SK-N-SH treated with all-trans-retinoic acid at 6 μM for 48 hours (cell line): ENCODE measurements around the gene IL12RB1.

ENCODE experiments used
- ATAC-seq: fragments of 200-7000 bp; cut with Tn5 transposase; 3 replicates; pipeline ENCODE4 v1.9.1; 2020; ENCODE audit warnings: mild to moderate bottlenecking, moderate library complexity
- ARNTL ChIP-seq: fragments of 450-650 bp; formaldehyde crosslinking; IDR thresholded peaks from 2 replicates; pipeline ENCODE4 v1.5.0; 2020; ENCODE audit warnings: low read depth, mild to moderate bottlenecking, moderate library complexity, borderline replicate concordance
- BACH2 ChIP-seq: fragments of 250-450 bp; sonication (Bioruptor Pico); IDR thresholded peaks from 2 replicates; pipeline ENCODE4 v1.9.0; 2021; ENCODE audit warnings: mild to moderate bottlenecking, borderline replicate concordance
- CSDC2 ChIP-seq: fragments of 250-450 bp; sonication (Bioruptor Pico); IDR thresholded peaks from 2 replicates; pipeline ENCODE4 v1.5.0; 2020; ENCODE audit warnings: mild to moderate bottlenecking, moderate library complexity
- ESRRG ChIP-seq: fragments of 250-450 bp; sonication (Bioruptor Pico); IDR thresholded peaks from 2 replicates; pipeline ENCODE4 v1.6.1; 2021; ENCODE audit warnings: mild to moderate bottlenecking
- ISL1 ChIP-seq: fragments of 250-450 bp; sonication (Bioruptor Pico); IDR thresholded peaks from 2 replicates; pipeline ENCODE4 v2.1.2; 2022; ENCODE audit warnings: mild to moderate bottlenecking, moderate library complexity
- OSR1 ChIP-seq: fragments of 250-450 bp; sonication (Bioruptor Pico); IDR thresholded peaks from 2 replicates; pipeline ENCODE4 v1.8.0; 2022; ENCODE audit warnings: moderate library complexity, mild to moderate bottlenecking, inconsistent platforms
- SNAI2 ChIP-seq: fragments of 250-450 bp; sonication (Bioruptor Pico); IDR thresholded peaks from 2 replicates; pipeline ENCODE4 v1.5.0; 2020; ENCODE audit warnings: mild to moderate bottlenecking, moderate library complexity
- TOX ChIP-seq: fragments of 250-450 bp; sonication (Bioruptor Pico); IDR thresholded peaks from 2 replicates; pipeline ENCODE4 v1.8.0; 2021; ENCODE audit warnings: mild to moderate bottlenecking, moderate library complexity, borderline replicate concordance
- TSHZ2 ChIP-seq: fragments of 250-450 bp; sonication (Bioruptor Pico); IDR thresholded peaks from 2 replicates; pipeline ENCODE4 v1.5.0; 2020; ENCODE audit warnings: mild to moderate bottlenecking, moderate library complexity
- ZC3H10 ChIP-seq: fragments of 250-450 bp; sonication (Bioruptor Pico); IDR thresholded peaks from 2 replicates; pipeline ENCODE4 v1.5.1; 2021; ENCODE audit warnings: mild to moderate bottlenecking, moderate library complexity
- ZFP30 ChIP-seq: fragments of 450-650 bp; formaldehyde crosslinking; IDR thresholded peaks from 2 replicates; pipeline ENCODE4 v1.5.0; 2022; ENCODE audit warnings: mild to moderate bottlenecking, moderate library complexity
- ZNF565 ChIP-seq: fragments of 450-650 bp; formaldehyde crosslinking; conservative IDR thresholded peaks from 2 replicates; pipeline ENCODE4 v1.5.0; 2020; ENCODE audit warnings: low read depth, mild to moderate bottlenecking, moderate library complexity
- ZNF70 ChIP-seq: fragments of 450-650 bp; formaldehyde crosslinking; IDR thresholded peaks from 2 replicates; pipeline ENCODE4 v1.5.0; 2020; ENCODE audit warnings: mild to moderate bottlenecking, moderate library complexity
- ZNF8 ChIP-seq: fragments of 450-650 bp; formaldehyde crosslinking; IDR thresholded peaks from 2 replicates; pipeline ENCODE4 v1.5.0; 2020; ENCODE audit warnings: mild to moderate bottlenecking, moderate library complexity
- TF ChIP-seq, protein P1 (sequence below): fragments of 250-450 bp; sonication (Bioruptor Pico); IDR thresholded peaks from 2 replicates; pipeline ENCODE4 v1.8.0; 2021; ENCODE audit warnings: low read depth, mild to moderate bottlenecking, moderate library complexity, borderline replicate concordance
- TF ChIP-seq, protein P2 (sequence below): fragments of 250-450 bp; sonication (Bioruptor Pico); IDR thresholded peaks from 2 replicates; pipeline ENCODE4 v1.5.1; 2020; ENCODE audit warnings: low read depth, mild to moderate bottlenecking, moderate library complexity
- TF ChIP-seq, protein P3 (sequence below): fragments of 250-450 bp; sonication (Bioruptor Pico); IDR thresholded peaks from 2 replicates; pipeline ENCODE4 v1.8.0; 2020; ENCODE audit warnings: mild to moderate bottlenecking, moderate library complexity, borderline replicate concordance

Gene IL12RB1

GRCh38 chr19:18117692-18118378 lies 31.1 kb upstream of the IL12RB1 start:
- peak; percentile 80 for ATAC-seq
- TF ChIP-seq ZFP30 (no peak), ZNF70 (CRISPR knock-in tag) (no peak)

- TF ChIP-seq SNAI2 (CRISPR knock-in tag) = no peak
- TF ChIP-seq ZNF565 (CRISPR knock-in tag) = no peak
- peak; percentile 20; the same call in 2 of the 3 replicates for ATAC-seq
Measured at GRCh38 chr19:18117364-18117691, 30.6 kb upstream of the IL12RB1 start.

DNA sequence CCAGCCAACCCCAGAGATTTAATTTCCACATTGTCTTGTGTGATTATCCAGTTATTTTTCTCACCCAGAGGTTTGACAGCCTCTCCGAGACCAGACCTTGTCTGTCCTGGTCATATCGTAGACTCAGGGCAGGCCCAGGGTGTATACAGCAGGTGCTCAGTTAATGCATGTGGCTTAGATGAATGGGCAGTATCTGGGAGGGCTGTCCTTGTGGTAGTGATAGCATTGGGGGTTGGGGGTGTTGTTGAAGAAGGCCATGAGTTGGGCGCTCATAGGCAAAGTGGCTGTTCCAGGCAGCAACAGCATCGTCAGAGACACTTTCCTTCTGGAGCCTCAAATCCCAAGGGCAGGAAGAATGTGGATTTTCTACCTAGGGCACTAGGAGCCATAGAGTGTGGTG lies 27.7 kb upstream of the IL12RB1 start:
- no peak for ATAC-seq
- TF ChIP-seq TOX (CRISPR knock-in tag) = no peak
- TF ChIP-seq, all 23 proteins: peak for 0

DNA sequence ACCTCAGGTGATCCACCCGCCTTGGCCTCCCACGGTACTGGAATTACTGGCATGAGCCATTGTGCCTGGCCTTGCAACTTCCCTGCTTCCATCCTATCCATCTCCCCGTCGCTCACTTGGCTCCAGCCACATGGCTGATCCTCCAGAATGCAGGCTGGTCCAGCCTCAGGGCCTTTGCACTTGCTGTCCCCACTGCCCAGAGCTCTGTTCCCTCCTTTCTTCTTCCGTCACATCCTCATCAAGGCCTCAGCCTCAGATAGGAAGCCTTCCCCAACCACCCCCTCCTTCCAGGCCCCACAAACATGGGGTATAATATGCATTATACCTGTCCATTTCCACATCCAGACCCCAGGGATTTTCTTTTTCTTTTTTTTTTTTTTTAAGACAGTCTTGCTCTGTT lies 27.1 kb upstream of the IL12RB1 start:
- ATAC-seq = no peak
- TF ChIP-seq ISL1 (CRISPR knock-in tag) (no peak), ZNF8 (CRISPR knock-in tag) (no peak), BACH2 (CRISPR knock-in tag) (no peak), ARNTL (no peak), ZNF565 (CRISPR knock-in tag) (no peak), SNAI2 (CRISPR knock-in tag) (no peak), TSHZ2 (CRISPR knock-in tag) (no peak), OSR1 (CRISPR knock-in tag) (no peak), CSDC2 (CRISPR knock-in tag) (no peak), TOX (CRISPR knock-in tag) (no peak), ZC3H10 (CRISPR knock-in tag) (no peak), ESRRG (CRISPR knock-in tag) (no peak), ZNF70 (CRISPR knock-in tag) (no peak)
- TF ChIP-seq, protein P1, sequence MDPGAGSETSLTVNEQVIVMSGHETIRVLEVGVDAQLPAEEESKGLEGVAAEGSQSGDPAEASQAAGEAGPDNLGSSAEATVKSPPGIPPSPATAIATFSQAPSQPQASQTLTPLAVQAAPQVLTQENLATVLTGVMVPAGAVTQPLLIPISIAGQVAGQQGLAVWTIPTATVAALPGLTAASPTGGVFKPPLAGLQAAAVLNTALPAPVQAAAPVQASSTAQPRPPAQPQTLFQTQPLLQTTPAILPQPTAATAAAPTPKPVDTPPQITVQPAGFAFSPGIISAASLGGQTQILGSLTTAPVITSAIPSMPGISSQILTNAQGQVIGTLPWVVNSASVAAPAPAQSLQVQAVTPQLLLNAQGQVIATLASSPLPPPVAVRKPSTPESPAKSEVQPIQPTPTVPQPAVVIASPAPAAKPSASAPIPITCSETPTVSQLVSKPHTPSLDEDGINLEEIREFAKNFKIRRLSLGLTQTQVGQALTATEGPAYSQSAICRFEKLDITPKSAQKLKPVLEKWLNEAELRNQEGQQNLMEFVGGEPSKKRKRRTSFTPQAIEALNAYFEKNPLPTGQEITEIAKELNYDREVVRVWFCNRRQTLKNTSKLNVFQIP (CRISPR knock-in tag) = no peak
- TF ChIP-seq, protein P2, sequence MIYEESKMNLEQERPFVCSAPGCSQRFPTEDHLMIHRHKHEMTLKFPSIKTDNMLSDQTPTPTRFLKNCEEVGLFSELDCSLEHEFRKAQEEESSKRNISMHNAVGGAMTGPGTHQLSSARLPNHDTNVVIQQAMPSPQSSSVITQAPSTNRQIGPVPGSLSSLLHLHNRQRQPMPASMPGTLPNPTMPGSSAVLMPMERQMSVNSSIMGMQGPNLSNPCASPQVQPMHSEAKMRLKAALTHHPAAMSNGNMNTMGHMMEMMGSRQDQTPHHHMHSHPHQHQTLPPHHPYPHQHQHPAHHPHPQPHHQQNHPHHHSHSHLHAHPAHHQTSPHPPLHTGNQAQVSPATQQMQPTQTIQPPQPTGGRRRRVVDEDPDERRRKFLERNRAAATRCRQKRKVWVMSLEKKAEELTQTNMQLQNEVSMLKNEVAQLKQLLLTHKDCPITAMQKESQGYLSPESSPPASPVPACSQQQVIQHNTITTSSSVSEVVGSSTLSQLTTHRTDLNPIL (CRISPR knock-in tag) = no peak
- TF ChIP-seq, protein P3, sequence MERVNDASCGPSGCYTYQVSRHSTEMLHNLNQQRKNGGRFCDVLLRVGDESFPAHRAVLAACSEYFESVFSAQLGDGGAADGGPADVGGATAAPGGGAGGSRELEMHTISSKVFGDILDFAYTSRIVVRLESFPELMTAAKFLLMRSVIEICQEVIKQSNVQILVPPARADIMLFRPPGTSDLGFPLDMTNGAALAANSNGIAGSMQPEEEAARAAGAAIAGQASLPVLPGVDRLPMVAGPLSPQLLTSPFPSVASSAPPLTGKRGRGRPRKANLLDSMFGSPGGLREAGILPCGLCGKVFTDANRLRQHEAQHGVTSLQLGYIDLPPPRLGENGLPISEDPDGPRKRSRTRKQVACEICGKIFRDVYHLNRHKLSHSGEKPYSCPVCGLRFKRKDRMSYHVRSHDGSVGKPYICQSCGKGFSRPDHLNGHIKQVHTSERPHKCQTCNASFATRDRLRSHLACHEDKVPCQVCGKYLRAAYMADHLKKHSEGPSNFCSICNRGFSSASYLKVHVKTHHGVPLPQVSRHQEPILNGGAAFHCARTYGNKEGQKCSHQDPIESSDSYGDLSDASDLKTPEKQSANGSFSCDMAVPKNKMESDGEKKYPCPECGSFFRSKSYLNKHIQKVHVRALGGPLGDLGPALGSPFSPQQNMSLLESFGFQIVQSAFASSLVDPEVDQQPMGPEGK (CRISPR knock-in tag) = no peak

DNA sequence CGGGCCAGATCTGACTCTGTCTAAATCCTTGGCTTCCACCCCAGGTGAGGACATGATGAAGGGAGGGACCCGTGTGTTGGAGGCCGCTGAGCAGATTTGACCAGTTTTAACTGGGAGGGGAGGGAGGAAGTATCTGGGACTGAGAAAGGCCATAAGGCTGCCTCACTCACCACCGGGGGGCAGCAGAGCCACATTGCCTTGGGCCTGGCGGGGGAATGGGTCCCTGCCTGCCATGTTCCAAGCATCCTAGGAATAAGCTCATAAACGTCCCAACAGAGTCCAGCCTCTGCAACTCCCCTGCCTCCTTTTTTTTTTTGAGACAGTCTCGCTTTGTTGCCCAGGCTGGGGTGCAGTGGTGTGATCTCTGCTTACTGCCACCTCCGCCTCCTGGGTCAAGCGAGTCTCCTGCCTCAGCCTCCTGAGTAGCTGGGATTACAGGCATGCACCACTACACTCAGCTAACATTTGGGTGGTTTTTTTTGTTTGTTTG lies 26.3 kb upstream of the IL12RB1 start:
- ATAC-seq = peak; percentile 85
- TF ChIP-seq TOX (CRISPR knock-in tag) (no peak), SNAI2 (CRISPR knock-in tag) (no peak), ZC3H10 (CRISPR knock-in tag) (no peak), ZNF8 (CRISPR knock-in tag) (no peak), TSHZ2 (CRISPR knock-in tag) (no peak), ZNF565 (CRISPR knock-in tag) (no peak), CSDC2 (CRISPR knock-in tag) (no peak)
- TF ChIP-seq, protein P1 (CRISPR knock-in tag) = no peak
- TF ChIP-seq, protein P2 (CRISPR knock-in tag) = no peak
